Placental pericyte (primary cell): ENCODE data around the gene TBC1D2B. TPM values are rescaled to one million over a fixed set of nuclear protein-coding genes. Genes with fewer than 3 reads are reported as not detected.

Experiments used
- small RNA-seq: library from RNA; depleted of rRNA; stranded (forward); fragments of <200 nt; gene quantifications from one replicate; pipeline ENCODE3, GENCODE V24; 2012; ENCODE audit warnings: low replicate concordance
- total RNA-seq: library from RNA; depleted of rRNA; stranded (reverse); fragments of >200 nt; gene quantifications from 2 replicates; pipeline ENCODE4 v1.2.3, GENCODE V29; 2012

Gene TBC1D2B
- total RNA-seq, result 22.3 and 45.0 TPM in 2 replicates

GRCh38 chr15:78077053-78077870, at the start of gene TBC1D2B:
TBC1D2B (minus strand) TSS chr15:78077711; CDS start chr15:78077652, 59 bp downstream.

GRCh38 chr15:78092261-78093041, 14.9 kb upstream of the TBC1D2B start, which contains the start of gene SH2D7:
SH2D7 (plus strand) TSS chr15:78092561; CDS start chr15:78092585, 24 bp downstream.

Small RNA genes lying within 50 kb of the gene (small RNA-seq; reads per million reads assigned to genes)
- gene RF00092, result not detected

Other genes starting within 250 kb of the TBC1D2B start
- not detected in 2 replicates for gene SH2D7, start 14.8 kb upstream of the TBC1D2B start, total RNA-seq
- 2.4 and 3.0 TPM in 2 replicates for gene CIB2, start 53.7 kb upstream of the TBC1D2B start, total RNA-seq
- 56.5 and 60.4 TPM in 2 replicates for gene IDH3A, start 71.7 kb upstream of the TBC1D2B start, total RNA-seq
- not detected in 2 replicates for gene ACSBG1, start 156.9 kb upstream of the TBC1D2B start, total RNA-seq
- 1.8 and 1.9 TPM in 2 replicates for gene DNAJA4, start 186.9 kb upstream of the TBC1D2B start, total RNA-seq
- gene SKIC8, start 221.9 kb upstream of the TBC1D2B start, total RNA-seq, result 67.8 and 67.9 TPM in 2 replicates